H9 (cell line): ENCODE data around the gene TSPEAR. TPM values are rescaled to one million over a fixed set of nuclear protein-coding genes. Genes with fewer than 3 reads are reported as not detected.

ENCODE experiments used
- DNase-seq: peaks from one replicate; pipeline ENCODE4 v3.0.0-alpha.2; 2017
- H2AFZ ChIP-seq: one replicate; pipeline ENCODE4 v1.6.1; 2013; ENCODE audit warnings: mild to moderate bottlenecking, low read length, control low read depth, moderate library complexity
- H2AK5ac ChIP-seq: 2 replicates; pipeline ENCODE4 v1.6.1; 2013; ENCODE audit warnings: low read length, control low read depth, mixed read lengths; ENCODE audit not compliant: insufficient read length
- H2BK120ac ChIP-seq: one replicate; pipeline ENCODE4 v1.6.1; 2013; ENCODE audit warnings: low read depth, mild to moderate bottlenecking, low read length, control low read depth, inconsistent platforms; ENCODE audit not compliant: poor library complexity, severe bottlenecking
- H2BK12ac ChIP-seq: 2 replicates; pipeline ENCODE4 v1.6.1; 2013; ENCODE audit warnings: low read length, control low read depth, mixed read lengths, low read depth; ENCODE audit not compliant: insufficient read length
- H2BK15ac ChIP-seq: 2 replicates; pipeline ENCODE4 v1.6.1; 2013; ENCODE audit warnings: low read depth, low read length, control low read depth
- H2BK20ac ChIP-seq: one replicate; pipeline ENCODE4 v1.6.1; 2013; ENCODE audit warnings: low read depth, mild to moderate bottlenecking, low read length, control low read depth, inconsistent platforms; ENCODE audit not compliant: poor library complexity, severe bottlenecking
- H2BK5ac ChIP-seq: 2 replicates; pipeline ENCODE4 v1.6.1; 2013; ENCODE audit warnings: low read length, control low read depth, mixed read lengths; ENCODE audit not compliant: insufficient read length
- H3K14ac ChIP-seq: 2 replicates; pipeline ENCODE4 v1.6.1; 2013; ENCODE audit warnings: low read length, control low read depth; ENCODE audit not compliant: insufficient read depth
- H3K18ac ChIP-seq: 2 replicates; pipeline ENCODE4 v1.6.1; 2013; ENCODE audit warnings: low read depth, mild to moderate bottlenecking, mixed read lengths, low read length, control low read depth; ENCODE audit not compliant: insufficient read length
- H3K23ac ChIP-seq: 2 replicates; pipeline ENCODE4 v1.6.1; 2013; ENCODE audit warnings: low read length, control low read depth, mixed read lengths, low read depth; ENCODE audit not compliant: insufficient read length
- H3K23me2 ChIP-seq: 2 replicates; pipeline ENCODE4 v1.6.1; 2013; ENCODE audit warnings: low read depth, mild to moderate bottlenecking, mixed read lengths, low read length, control low read depth; ENCODE audit not compliant: insufficient read length, poor library complexity, severe bottlenecking
- H3K27ac ChIP-seq: 2 replicates; pipeline ENCODE4 v1.5.1; 2013; ENCODE audit warnings: low read length, control low read depth, mixed read lengths, low read depth; ENCODE audit not compliant: insufficient read length
- H3K27me3 ChIP-seq: 2 replicates; pipeline ENCODE4 v1.6.1; 2013; ENCODE audit warnings: low read length, control low read depth, inconsistent platforms; ENCODE audit not compliant: insufficient read depth
- H3K4ac ChIP-seq: 2 replicates; pipeline ENCODE4 v1.6.1; 2013; ENCODE audit warnings: low read depth, mild to moderate bottlenecking, control low read depth, inconsistent platforms, low read length, moderate library complexity
- H3K4me1 ChIP-seq: 2 replicates; pipeline ENCODE4 v1.6.1; 2013; ENCODE audit warnings: low read length, control low read depth, inconsistent platforms; ENCODE audit not compliant: insufficient read depth
- H3K4me2 ChIP-seq: 2 replicates; pipeline ENCODE4 v1.6.1; 2013; ENCODE audit warnings: low read length, control low read depth, mixed read lengths; ENCODE audit not compliant: insufficient read length, insufficient read depth
- H3K56ac ChIP-seq: 2 replicates; pipeline ENCODE4 v1.6.1; 2013; ENCODE audit warnings: low read depth, mild to moderate bottlenecking, mixed read lengths, low read length, control low read depth; ENCODE audit not compliant: insufficient read length
- H3K79me1 ChIP-seq: 2 replicates; pipeline ENCODE4 v1.6.1; 2013; ENCODE audit warnings: low read depth, mild to moderate bottlenecking, moderate library complexity, low read length, control low read depth, inconsistent platforms; ENCODE audit not compliant: insufficient read depth, poor library complexity, severe bottlenecking
- H3K79me2 ChIP-seq: 2 replicates; pipeline ENCODE4 v1.6.1; 2013; ENCODE audit warnings: low read length, control low read depth, inconsistent platforms; ENCODE audit not compliant: insufficient read depth
- H3K9ac ChIP-seq: 2 replicates; pipeline ENCODE4 v1.6.1; 2013; ENCODE audit warnings: low read length, control low read depth, mixed read lengths; ENCODE audit not compliant: insufficient read length; ENCODE audit errors: extremely low read depth
- H3K9me3 ChIP-seq: one replicate; pipeline ENCODE4 v1.6.1; 2013; ENCODE audit warnings: low read depth, low read length, inconsistent platforms; ENCODE audit not compliant: control insufficient read depth
- H3T11ph ChIP-seq: one replicate; pipeline ENCODE4 v1.6.1; 2013; ENCODE audit warnings: mild to moderate bottlenecking, low read length, control low read depth, inconsistent platforms
- H4K20me1 ChIP-seq: one replicate; pipeline ENCODE4 v1.6.1; 2013; ENCODE audit not compliant: control insufficient read depth, insufficient read length, insufficient read depth
- H4K5ac ChIP-seq: 2 replicates; pipeline ENCODE4 v1.6.1; 2013; ENCODE audit warnings: low read depth, mild to moderate bottlenecking, mixed read lengths, low read length, control low read depth; ENCODE audit not compliant: insufficient read length
- H4K8ac ChIP-seq: replicated peaks from 2 replicates; pipeline ENCODE4 v1.6.1; 2013; ENCODE audit warnings: low read length, control low read depth, mixed read lengths, low read depth; ENCODE audit not compliant: insufficient read length
- H4K91ac ChIP-seq: 2 replicates; pipeline ENCODE4 v1.6.1; 2013; ENCODE audit warnings: low read depth, mild to moderate bottlenecking, moderate library complexity, mixed read lengths, low read length, control low read depth; ENCODE audit not compliant: insufficient read length
- H3K27ac Mint-ChIP-seq, 3 experiments: 2 replicates in 2 of 3; 3 replicates in 1 of 3; pipeline ENCODE4 v1.8.0; 2020 to 2021; ENCODE audit warnings: mixed read lengths in 3 of 3, mild to moderate bottlenecking in 1 of 3, moderate library complexity in 1 of 3
- H3K27me3 Mint-ChIP-seq: 2 replicates; pipeline ENCODE4 v1.8.0; 2021; ENCODE audit warnings: low read depth, mild to moderate bottlenecking, moderate library complexity, mixed read lengths
- H3K36me3 Mint-ChIP-seq, 3 experiments: 2 replicates in 2 of 3; 3 replicates in 1 of 3; pipeline ENCODE4 v1.8.0; 2020 to 2021; ENCODE audit warnings: low read depth in 3 of 3, mixed read lengths in 3 of 3; ENCODE audit not compliant: insufficient read depth in 1 of 3
- H3K4me1 Mint-ChIP-seq, 2 experiments: 2 replicates each; pipeline ENCODE4 v1.8.0; 2020; ENCODE audit warnings: mixed read lengths in 2 of 2
- H3K4me3 Mint-ChIP-seq, 2 experiments: 2 replicates in 1 of 2; 3 replicates in 1 of 2; pipeline ENCODE4 v1.8.0; 2020 to 2021; ENCODE audit warnings: mild to moderate bottlenecking in 2 of 2, mixed read lengths in 2 of 2, moderate library complexity in 1 of 2
- H3K9me3 Mint-ChIP-seq, 2 experiments: 2 replicates in 1 of 2; 3 replicates in 1 of 2; pipeline ENCODE4 v1.8.0; 2020; ENCODE audit warnings: mild to moderate bottlenecking in 2 of 2, mixed read lengths in 2 of 2, moderate library complexity in 1 of 2
- WGBS: extraction: QIAGEN DNeasy Blood & Tissue Kit; methylation state at CpG from one replicate; pipeline ENCODE4 v1.1.7; 2013; ENCODE audit warnings: missing lambda C conversion rate, low lambda C conversion rate, mixed read lengths; ENCODE audit not compliant: insufficient read length; ENCODE audit errors: extremely low coverage; 5-methylcytosine and 5-hydroxymethylcytosine counted together
- total RNA-seq: library from RNA; stranded (reverse); gene quantifications from 2 replicates; pipeline ENCODE4 v1.2.1, GENCODE V29; 2021
- TF ChIP-seq, protein P1 (sequence below): fragments of 200-600 bp; sonication (generic); conservative IDR thresholded peaks from 3 replicates; pipeline ENCODE4 v1.8.0; 2021; ENCODE audit warnings: antibody characterized with exemption, mild to moderate bottlenecking

Gene TSPEAR
- total RNA-seq, 1 experiment from 2014 or later, result 1.3 TPM

DNA sequence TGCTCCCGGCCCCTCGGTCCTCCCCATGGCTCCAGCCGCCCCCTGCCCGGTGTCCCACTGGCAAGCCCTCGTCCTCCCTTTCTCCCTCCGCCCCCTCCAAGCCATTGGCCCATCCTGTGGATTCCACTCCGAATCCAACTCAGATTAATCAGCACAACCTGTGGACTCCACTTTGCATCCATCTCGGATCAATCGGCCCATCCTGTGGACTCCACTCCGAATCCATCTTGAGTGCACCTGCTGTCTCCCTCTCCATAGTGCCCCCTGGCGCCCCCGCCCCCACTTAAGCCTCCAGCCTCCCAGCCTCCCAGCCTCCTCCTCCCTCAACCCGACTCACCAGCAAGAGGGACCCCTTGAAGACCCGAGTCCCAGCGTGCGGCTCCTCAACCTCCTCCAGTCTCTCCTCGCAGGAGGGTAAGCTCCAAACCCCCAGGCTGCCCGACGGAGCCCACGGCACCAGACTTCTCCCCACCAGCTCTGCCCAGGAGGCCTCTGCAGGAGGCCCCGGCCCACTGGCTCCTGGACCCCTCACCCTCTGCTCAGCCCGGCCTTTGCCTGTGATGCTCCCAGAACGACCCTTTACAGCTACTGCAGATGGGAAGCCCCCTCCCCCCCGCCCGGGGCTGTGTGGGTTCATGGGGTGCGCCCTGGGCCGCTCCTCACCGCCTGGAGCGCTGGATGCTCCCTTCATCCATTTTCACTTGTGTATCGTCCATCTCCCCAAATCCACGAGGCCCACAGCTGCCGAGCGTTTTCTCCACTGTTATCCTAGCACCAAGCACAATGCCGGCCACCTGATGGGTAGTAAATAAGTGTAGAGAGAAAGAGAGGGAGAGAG, 40.6 kb upstream of the TSPEAR start:
- peak overlapping the region in 1 of 2 experiments; percentile 27; a peak in 2 of 5 replicates for H3K4me3 Mint-ChIP-seq
- WGBS, result no CpG with 5 or more reads among the region's 34 CpGs
- H4K8ac ChIP-seq, result no peak overlapping the region

More for the DNA sequence above, 40.6 kb upstream of the TSPEAR start:
- no peak overlapping the region for H2BK120ac ChIP-seq
- no peak overlapping the region for H3K56ac ChIP-seq
- H3K27me3 ChIP-seq, result no peaks in the 10 kb centered on the region
- no peak overlapping the region for H2BK12ac ChIP-seq
- H3K27ac ChIP-seq, result no peak overlapping the region
- no peak overlapping the region for H4K91ac ChIP-seq
- H3K23me2 ChIP-seq, result peaks cover 5% of the 10 kb centered on the region
- H3K14ac ChIP-seq, result no peak overlapping the region
- H3K4me1 ChIP-seq, result peaks cover 3% of the 10 kb centered on the region; the same call in 1 of the 2 replicates
- no peak overlapping the region for H3K9ac ChIP-seq
- H3K4me2 ChIP-seq, result no peak overlapping the region
- H3T11ph ChIP-seq, result no peak overlapping the region
- H3K4me1 Mint-ChIP-seq, result peaks cover 29 to 42% of the 10 kb centered on the region in 2 experiments
- peaks cover 5 to 15% (median 14%) of the 10 kb centered on the region in 3 experiments; a peak in 6 of 7 replicates for H3K36me3 Mint-ChIP-seq
- no peaks in the 10 kb centered on the region for H3K79me2 ChIP-seq
- no peaks in the 10 kb centered on the region for H4K20me1 ChIP-seq
- H2AFZ ChIP-seq, result no peak overlapping the region
- H3K27ac Mint-ChIP-seq, result peak overlapping the region in 2 of 3 experiments; percentile 49 to 67; a peak in 1 of 7 replicates
- no peak for DNase-seq
- H3K23ac ChIP-seq, result no peak overlapping the region
- no peak overlapping the region for H2BK20ac ChIP-seq
- no peak overlapping the region for H3K18ac ChIP-seq
- H3K9me3 ChIP-seq, result no peaks in the 10 kb centered on the region
- no peak overlapping the region for H3K4ac ChIP-seq
- H3K9me3 Mint-ChIP-seq, result peaks cover 7 to 18% of the 10 kb centered on the region in 2 experiments
- H2AK5ac ChIP-seq, result no peak overlapping the region
- H4K5ac ChIP-seq, result no peak overlapping the region
- H2BK5ac ChIP-seq, result no peak overlapping the region
- no peak overlapping the region for H2BK15ac ChIP-seq
- TF ChIP-seq, protein P1, sequence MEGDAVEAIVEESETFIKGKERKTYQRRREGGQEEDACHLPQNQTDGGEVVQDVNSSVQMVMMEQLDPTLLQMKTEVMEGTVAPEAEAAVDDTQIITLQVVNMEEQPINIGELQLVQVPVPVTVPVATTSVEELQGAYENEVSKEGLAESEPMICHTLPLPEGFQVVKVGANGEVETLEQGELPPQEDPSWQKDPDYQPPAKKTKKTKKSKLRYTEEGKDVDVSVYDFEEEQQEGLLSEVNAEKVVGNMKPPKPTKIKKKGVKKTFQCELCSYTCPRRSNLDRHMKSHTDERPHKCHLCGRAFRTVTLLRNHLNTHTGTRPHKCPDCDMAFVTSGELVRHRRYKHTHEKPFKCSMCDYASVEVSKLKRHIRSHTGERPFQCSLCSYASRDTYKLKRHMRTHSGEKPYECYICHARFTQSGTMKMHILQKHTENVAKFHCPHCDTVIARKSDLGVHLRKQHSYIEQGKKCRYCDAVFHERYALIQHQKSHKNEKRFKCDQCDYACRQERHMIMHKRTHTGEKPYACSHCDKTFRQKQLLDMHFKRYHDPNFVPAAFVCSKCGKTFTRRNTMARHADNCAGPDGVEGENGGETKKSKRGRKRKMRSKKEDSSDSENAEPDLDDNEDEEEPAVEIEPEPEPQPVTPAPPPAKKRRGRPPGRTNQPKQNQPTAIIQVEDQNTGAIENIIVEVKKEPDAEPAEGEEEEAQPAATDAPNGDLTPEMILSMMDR, result no peak
- H3K27me3 Mint-ChIP-seq, result peaks cover 25% of the 10 kb centered on the region
- H3K79me1 ChIP-seq, result no peaks in the 10 kb centered on the region
